ENCODE results near the gene ANKRD13C.
"Not testable (repeated sequence)": the region's sequence is repeated elsewhere in the genome, so short reads cannot be mapped to it uniquely, and the experiment has no call there.

ANKRD13C gene

DNA sequence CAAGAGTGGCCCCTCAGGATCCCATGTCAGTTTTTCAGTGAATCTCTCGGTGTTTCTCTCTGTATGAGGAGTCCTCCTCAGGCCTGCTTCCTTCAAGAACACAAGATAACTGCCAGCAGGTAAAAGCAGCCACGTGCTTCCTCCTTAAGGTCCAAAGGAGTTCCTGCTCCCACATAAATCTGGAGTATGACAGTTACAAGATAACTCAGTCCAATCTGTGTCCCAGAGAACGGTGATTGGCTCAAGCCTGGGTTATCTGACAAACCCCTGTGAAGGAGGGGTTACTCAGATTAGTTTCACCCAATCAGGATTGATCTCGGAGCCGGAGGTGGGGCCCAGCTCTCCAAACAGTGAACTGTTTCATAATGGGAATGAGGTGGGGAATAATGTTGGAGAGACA is 5.8 kb upstream of the ANKRD13C start:
- DNase-seq (ENCODE audit: low read depth in 2 of 2), result no peak

DNA sequence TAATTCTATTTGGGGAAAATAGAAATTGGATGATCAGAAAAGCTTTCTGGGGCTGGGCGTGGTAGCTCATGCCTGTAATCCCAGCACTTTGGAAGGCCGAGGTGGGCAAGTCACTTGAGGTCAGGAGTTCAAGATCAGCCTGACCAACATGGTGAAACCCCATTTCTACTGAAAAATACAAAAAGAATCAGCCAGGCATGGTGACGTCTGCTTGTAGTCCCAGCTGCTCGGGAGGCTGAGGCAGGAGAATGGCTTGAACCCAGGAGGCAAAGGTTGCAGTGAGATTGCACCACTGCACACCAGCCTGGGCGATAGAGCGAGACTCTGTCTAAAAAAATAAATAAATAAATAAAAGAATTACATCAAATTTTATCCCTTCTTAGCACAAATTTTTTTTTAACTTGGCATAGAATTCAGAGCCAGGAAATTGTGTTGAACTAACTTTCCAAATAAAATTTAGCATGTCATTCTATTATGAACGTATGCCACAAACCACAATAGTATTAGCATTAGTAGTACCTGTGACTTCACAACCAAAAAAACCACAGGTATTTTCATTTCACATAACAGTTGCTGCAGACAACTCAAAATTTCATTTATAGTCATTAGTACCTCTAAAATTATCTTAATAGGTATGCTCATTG is 4.5 kb upstream of the ANKRD13C start:
- no peak for DNase-seq (ENCODE audit: low read depth in 2 of 2)

DNA sequence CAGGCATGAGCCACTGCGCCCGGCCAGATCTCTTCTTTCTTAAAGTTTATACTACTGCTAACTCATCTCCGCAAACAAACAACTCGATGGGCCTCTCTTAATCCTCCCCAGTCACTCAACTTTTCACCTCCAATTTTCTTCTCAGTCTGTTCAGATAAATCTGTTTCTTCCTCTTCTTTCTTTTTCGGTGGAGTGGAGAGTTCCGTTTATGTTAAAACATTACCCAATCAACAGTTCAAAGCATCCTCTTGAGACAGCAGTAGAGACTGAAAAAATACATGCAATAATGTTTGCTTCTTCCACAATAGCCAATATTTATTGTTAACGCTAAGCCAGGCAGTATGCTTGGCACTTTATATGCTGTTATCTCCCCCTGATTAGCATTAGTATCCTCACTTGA is 1.4 kb upstream of the ANKRD13C start:
- no peak for DNase-seq (ENCODE audit: low read depth in 2 of 2)

DNA sequence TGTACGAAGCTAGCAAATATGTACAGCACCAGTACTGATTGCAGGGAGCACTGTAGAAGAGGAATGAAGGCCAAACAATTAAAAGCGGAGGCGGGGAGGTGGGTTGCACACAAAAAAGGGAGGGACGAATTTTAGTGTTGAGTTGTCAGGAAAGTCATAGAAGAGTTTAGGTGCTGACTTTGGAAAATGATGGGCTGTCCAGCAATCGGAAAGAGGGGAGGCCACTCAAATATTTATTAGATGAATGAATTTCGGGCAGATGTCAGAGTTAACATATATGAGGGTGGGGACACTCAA is 537 bp upstream of the ANKRD13C start:
- DNase-seq (ENCODE audit: low read depth in 2 of 2), result no peak

DNA sequence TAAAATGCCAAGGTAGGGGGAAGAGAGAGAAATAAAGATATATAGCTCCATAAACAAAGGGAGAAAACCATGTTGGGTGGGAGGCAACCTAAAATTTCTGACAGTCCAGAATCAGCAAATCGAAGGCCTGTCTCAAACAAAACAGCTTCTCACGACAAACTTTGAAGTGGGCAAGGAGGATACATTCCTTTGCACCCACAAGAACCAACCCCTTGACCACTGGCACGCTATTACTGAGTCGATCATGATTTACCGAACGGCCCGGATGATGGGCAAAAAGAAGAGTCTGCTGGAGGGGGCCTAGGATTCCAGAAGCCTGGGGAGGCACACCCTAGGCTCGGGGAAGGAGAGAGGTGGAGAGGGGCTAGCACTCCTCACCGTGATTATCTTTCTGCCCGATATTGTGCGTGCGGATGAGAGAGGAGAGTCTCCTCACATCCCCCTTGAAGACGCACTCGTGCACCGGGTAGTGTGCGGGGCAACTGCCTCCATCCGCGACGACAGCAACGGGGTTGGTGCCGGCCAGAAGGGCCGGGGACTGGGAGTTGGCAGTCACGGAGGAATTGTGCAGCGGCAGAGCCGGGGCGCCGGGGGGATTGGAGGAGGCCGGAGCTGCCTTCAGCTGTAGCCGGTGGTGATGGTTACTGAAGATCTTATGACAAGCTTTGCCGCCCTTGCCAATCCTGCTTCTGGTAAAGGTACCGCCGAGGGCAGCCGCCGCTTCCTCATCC is 756 bp downstream of the ANKRD13C start:
- peak; percentile 14 to 21 for DNase-seq (ENCODE audit: low read depth in 2 of 2)

DNA sequence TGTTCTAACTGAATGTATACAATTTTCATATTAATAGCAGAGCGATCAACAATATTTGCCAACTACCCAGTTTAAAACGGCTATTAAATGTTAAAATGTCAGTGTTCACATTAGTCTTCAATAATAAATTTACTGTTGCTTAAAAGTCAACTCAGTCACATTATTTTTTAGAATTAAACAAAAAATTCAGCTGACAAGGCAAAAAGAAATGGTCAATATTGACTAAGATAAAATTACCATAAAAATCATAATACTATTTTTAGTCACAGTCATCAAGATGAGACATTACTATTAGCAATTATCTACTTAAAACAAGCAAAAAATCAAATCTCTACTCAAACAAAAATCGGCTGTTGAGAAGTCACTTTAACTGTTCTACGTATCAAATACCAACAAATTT is 1.5 kb downstream of the ANKRD13C start:
- DNase-seq (ENCODE audit: low read depth in 2 of 2), result no peak

DNA sequence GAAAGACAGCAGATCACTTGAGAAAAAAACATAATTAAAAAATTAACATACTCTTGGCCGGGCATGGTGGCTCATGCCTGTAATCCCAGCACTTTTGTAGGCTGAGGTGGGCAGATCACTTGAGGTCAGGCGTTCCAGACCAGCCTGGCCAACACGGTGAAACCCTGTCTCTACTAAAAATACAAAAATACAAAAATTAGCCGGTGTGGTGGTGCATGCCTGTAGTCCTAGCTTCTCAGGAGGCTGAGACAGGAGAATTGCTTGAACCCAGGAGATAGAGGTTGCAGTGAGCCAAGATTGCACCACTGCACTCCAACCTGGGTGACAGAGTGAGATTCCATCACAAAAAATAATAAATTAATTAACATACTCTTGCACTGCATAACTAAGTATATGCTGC is 4.7 kb downstream of the ANKRD13C start:
- not testable (repeated sequence) for DNase-seq (ENCODE audit: low read depth in 2 of 2)

DNA sequence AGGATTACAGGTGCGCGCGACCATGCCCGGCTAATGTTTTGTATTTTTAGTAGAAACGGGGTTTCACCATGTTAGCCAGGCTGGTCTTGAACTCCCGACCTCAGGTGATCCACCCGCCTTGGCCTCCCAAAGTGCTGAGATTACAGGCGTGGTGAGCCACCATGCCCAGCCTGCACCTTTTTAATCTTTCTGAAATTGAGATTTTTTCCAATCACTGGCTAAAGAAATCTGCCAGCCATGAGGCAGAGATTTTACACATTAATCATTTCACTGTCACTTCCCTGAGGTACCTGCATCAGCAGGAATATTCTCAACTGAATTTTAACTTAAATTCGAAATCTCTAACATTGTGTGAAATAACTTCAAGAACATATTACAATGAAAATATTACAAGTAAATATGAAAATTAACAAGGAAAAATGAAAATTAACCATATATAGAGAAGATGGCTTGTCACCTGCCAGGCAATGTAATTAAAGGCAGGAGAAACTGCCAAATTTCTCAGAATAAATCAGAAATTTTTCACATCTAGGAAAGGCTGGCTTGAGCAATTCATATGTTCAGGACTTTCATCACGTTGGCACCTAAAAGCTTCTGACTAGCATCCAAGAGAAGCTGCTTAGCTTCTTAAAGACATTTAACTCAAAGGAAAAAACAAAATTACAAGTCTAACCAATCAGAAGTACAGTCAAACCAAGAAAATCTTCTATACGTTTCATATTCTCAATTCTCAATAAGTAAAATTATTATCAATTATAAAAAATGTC is 5.9 kb downstream of the ANKRD13C start:
- DNase-seq (ENCODE audit: low read depth in 2 of 2), result no peak

DNA sequence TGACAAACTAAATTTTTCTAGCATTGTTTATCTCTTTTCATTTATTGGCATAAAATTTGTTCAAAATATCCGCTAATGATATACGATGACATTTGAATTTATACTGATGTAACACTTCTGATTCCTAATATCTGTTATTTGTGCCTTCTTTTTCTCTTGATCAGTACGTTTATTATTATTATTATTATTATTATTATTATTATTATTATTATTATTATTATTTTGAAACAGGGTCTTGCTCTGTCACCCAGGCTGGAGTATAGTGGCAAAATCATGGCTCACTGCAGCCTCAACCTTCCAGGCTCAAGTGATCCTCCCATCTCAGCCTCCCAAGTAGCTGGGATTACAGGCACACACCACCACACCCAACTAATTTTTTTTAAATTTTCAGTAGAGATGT is 14.9 kb downstream of the ANKRD13C start:
- DNase-seq (ENCODE audit: low read depth in 2 of 2), result not testable (repeated sequence)

DNA sequence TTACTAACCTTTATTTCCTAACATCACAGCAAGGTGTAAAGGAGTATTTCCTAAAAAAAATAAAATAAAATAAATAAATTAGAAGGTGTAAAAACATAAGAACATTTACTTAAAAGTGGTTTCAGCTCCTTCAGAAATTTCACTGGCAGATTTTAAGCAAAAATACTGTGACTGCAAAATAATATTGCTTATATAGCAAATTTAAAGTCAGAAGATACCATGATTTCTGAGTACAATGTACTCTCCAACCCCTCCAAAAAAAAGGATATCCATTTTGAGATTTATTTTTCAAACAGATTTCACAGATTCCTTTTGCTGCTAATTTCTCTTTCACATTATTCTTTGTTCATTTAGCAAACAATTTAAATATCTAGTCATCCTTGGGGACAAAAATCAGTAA is 18.5 kb downstream of the ANKRD13C start:
- no peak for DNase-seq (ENCODE audit: low read depth in 2 of 2)

DNA sequence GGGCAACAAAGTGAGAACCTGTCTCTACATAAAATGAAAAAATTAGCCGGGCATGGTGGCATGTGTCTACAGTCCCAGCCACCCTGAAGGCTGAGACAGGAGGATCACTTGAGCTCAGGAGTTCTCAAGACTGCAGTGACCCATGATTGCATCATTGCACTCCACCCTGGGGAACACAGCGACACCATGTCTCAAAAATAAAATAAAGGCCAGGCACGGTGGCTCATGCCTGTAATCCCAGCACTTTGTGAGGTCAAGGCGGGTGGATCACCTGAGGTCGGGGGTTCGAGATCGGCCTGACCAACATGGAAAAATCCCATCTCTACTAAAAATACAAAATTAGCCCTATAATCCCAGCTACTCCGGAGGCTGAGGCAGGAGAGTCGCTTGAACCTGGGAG is 20.1 kb downstream of the ANKRD13C start:
- no peak for DNase-seq (ENCODE audit: low read depth in 2 of 2)

DNA sequence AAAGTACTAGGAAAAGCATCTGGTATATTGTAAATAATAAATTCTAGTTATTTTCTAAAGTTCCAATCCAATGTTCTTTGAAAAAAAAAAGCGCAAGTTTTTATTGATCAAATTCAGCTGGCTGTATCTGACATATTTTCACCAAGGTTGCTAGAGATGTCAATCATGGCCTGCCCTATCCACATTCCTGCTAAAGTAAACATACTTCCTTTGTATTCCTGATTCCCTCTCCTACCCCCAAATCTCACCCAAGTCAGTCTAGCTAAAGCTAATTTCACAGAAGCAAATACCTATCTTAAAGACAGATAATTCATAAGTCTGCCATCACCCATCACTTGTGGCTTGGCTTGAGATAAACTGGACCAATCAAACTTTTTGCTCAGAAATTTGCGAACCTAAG is 21.3 kb downstream of the ANKRD13C start:
- no peak for DNase-seq (ENCODE audit: low read depth in 2 of 2)

DNA sequence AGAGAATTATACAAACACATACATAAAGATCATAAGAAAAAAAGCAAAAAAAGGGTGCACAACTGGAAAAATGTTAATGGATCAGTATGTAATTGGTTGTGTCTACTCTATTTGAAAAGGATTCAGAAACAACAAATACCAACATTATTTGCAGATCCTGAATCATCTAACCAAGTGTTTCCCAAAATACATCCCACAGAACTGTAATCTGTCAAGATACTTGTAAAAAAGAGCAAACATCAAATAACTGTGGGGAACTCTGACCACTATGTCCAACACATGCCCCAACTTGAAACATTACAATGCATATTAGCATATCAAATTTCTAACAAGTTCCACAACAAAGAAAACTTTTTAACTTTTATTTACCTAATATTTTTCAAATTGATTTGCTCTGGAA is 22.6 kb downstream of the ANKRD13C start:
- no peak for DNase-seq (ENCODE audit: low read depth in 2 of 2)

DNA sequence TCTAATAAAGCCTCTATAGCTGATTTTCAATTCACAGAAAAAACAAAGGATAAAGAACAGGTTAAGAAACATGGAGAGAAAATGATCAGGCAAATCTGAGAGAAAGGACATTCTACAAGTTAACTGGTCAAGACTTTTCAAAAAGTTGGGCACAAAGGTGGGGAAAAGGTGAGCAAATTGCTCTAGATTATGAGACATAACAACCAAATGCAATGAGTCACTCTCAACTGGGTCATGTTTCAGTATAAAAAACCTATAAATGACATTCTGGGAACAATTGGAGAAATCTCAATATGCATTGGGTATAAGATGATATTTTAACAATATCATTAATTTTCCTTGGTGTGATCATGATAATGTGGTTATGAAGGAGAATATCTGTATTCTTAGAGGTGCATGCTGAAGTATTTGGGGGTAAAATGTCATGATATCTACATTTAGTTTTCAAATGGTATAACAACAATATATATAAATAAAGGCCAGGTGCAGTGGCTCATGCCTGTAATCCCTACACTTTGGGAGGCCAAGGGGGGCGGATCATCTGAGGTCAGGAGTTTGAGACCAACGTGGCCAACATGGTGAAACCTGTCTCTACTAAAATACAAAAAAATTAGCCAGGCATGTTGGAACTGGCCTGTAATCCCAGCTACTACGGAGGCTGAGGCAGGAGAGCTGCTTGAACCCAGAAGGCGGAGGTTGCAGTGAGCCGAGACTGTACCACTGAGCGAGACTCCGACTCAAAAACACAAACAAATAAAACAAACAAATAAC is 27.0 kb downstream of the ANKRD13C start:
- no peak for DNase-seq (ENCODE audit: low read depth in 2 of 2)

DNA sequence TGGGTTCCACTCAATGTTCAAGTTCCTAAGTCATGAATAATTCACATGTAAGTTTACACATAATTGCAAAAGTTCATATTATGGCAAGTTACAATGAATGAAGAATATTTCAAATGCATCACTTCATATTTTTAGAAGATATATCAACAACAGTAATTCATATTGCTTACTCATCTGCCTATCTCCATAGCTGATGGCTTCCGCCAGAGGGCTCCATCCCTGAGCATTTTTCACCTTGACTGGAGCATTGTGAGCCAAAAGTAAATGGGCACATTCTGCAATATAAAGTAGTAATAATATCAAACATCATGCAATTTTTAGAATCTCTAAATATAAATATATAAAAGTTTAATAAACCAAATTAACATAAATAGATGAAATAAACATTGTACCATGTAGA is 29.8 kb downstream of the ANKRD13C start:
- no peak for DNase-seq (ENCODE audit: low read depth in 2 of 2)

DNA sequence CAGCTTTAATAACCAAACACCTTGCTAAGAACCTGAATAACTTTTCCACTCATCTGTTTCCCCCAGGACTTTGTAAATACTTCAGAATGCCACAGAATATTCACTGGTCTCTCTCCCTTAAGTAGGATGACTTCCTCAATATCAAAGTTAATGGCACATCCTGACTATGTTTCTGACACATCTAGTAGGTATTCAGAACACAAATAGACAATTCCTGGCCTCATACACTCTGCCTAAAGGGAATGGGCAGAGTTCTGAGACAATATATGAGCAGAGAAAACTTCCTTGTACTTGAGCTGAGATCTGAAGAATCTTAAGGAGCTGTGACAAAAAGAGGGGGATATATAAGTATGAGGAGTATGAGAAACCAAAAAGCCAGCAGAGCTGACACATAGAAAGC is 34.8 kb downstream of the ANKRD13C start:
- DNase-seq (ENCODE audit: low read depth in 2 of 2), result no peak

DNA sequence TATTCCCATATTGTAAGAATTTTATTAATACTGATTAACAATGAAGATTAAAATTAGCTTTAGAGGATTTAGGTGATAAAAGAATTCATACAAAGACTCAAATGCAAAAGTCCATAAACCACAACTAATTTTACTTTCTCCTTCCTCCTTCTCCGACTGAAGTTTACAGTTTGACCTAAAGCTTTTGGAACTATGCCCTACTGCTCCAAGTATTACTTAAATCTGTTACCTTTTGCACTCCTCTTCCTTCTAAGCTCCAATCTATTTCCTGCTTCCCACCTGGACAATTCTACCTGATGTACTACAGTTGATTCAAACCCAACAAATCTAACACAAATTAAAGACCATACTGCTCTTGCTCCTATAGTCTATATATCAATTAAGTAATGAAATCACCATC is 36.3 kb downstream of the ANKRD13C start:
- no peak for DNase-seq (ENCODE audit: low read depth in 2 of 2)

DNA sequence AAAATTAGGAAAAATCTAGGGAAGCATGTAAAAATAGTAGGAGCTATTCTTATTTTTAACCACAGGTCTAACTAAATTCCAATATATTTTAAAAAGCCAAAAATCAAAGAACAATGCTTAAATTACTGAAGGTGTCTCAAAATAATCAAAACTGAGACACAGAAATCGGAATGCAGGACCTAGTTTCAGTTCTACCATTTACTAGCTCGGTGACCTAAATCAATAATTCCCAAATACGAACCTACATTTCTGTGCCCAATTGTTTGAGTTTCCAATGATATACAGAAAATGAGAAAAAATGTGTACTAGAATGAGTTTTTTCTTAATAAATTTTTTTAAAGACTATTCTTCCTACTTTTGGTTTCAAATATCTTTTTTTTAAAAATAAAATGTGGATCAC is 37.4 kb downstream of the ANKRD13C start:
- DNase-seq (ENCODE audit: low read depth in 2 of 2), result no peak

DNA sequence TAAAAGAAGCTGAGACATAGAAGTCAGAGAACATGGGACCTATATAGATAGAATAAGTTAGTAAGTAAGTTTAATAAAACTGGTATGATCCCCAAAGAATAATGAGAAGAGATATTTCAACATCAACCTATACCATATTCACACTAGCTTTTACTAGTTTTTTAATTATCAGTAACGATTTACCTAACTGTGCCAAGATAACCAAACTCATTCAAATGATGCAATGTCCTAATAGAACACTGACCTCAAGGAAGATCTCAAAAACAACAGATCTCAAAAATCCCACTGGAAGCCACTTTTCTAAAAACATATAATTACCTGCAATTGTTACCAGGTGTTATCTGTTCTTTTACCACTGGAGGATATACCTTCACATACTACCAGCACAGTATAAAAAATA is 38.7 kb downstream of the ANKRD13C start:
- no peak for DNase-seq (ENCODE audit: low read depth in 2 of 2)

DNA sequence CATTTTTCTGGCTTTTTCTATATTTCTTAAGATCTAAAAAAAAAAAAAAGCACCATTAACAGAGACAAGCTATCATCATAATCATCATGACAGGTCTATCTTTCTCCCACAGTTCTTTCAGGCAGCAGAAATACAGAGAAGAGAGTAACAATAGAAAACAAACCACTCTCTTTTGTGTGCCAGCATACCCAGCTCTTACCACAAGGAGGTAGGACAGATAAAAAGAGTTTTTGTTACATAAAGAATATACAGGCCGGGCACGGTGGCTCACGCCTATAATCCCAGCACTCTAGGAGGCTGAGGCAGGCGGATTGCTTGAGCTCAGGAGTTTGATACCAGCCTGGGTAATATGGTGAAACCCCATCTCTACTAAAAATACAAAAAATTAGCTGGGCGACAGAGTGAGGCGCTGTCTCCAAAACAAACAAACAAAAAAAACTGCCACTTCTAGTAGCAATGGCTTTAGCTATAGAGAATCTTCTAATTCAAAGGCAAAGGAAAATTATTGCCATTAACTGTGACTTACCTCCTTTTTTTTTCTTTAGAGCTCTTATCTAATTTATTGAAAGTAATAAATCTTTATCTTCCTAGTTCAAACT is 39.7 kb downstream of the ANKRD13C start:
- no peak for DNase-seq (ENCODE audit: low read depth in 2 of 2)

DNA sequence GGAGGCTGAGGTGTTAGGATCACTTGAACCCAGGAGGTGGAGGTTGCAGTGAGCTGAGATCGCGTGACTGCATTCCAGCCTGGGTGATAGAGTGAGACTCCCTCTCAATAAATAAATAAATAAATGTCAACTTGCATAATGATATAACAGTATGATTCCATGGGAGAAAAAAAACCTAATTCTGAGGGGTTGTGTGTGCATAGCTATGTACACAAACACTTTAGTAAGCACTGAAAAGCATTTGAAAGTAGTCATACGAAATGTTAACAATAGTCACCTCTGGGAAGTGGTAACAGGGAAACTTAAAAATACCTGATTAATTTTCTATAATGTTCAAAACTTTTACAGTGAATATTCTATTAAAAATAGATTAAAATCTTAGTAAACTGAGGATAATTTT is 43.2 kb downstream of the ANKRD13C start:
- DNase-seq (ENCODE audit: low read depth in 2 of 2), result no peak

DNA sequence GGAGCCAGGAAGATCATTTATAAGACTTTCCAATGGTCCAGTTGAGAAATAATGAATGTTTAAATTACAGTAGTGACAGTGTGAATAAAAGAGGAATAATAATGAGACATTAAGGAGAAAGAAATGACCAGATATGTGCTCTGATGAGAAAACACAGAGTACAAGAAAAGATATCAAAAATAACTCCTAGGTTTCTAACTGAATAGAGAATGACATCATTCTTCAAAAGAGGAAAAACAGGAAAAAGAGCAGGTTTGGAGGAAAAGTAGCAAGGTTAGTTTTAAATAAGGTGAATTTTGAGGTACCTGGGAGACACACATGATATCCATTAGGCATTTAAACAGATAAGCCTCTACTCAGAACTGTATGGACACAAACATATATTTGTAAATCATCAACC is 55.0 kb downstream of the ANKRD13C start:
- DNase-seq (ENCODE audit: low read depth in 2 of 2), result no peak

All from stimulated activated CD4-positive, alpha-beta T cell treated with anti-CD3 and anti-CD28 coated beads, Interleukin-4, amount 100 ng/mL, for 48 hours (primary cell).